ENCODE results near the gene MOGAT1. TPM values are rescaled to one million over a fixed set of nuclear protein-coding genes. Genes with fewer than 3 reads are reported as not detected.
"Not testable (repeated sequence)": the region's sequence is repeated elsewhere in the genome, so short reads cannot be mapped to it uniquely, and the experiment has no call there.

The MOGAT1 gene
- total RNA-seq, 1 donor from 2014 or later, result 0.74 TPM

GRCh38 chr2:222715742-222716141, 44.3 kb downstream of the MOGAT1 start:
- no peak overlapping the region for H3K4me3 Mint-ChIP-seq (ENCODE audit: low read depth)
- no peaks in the 10 kb centered on the region for H3K36me3 Mint-ChIP-seq (ENCODE audit: insufficient read depth)
- H3K9me3 Mint-ChIP-seq (ENCODE audit: low read depth), result peaks cover 3% of the 10 kb centered on the region
- H3K27me3 Mint-ChIP-seq, result no peaks in the 10 kb centered on the region
- no peak for DNase-seq (ENCODE audit: low spot score, unreplicated experiment)
- TF ChIP-seq CTCF (IDR thresholded peaks at IDR 0.05; ENCODE audit: unreplicated experiment), result no peak
- no peak overlapping the region for H3K27ac Mint-ChIP-seq
- H3K4me1 Mint-ChIP-seq (ENCODE audit: low read depth), result no peaks in the 10 kb centered on the region

GRCh38 chr2:222719787-222720186, 48.3 kb downstream of the MOGAT1 start:
- not testable (repeated sequence) for H3K9me3 Mint-ChIP-seq (ENCODE audit: low read depth); H3K27me3 Mint-ChIP-seq; DNase-seq (ENCODE audit: low spot score, unreplicated experiment); H3K36me3 Mint-ChIP-seq (ENCODE audit: insufficient read depth); H3K4me1 Mint-ChIP-seq (ENCODE audit: low read depth); H3K27ac Mint-ChIP-seq; H3K4me3 Mint-ChIP-seq (ENCODE audit: low read depth)

- not testable (repeated sequence) for H3K36me3 Mint-ChIP-seq (ENCODE audit: insufficient read depth); H3K27ac Mint-ChIP-seq; H3K4me3 Mint-ChIP-seq (ENCODE audit: low read depth); H3K9me3 Mint-ChIP-seq (ENCODE audit: low read depth); DNase-seq (ENCODE audit: low spot score, unreplicated experiment); H3K27me3 Mint-ChIP-seq; H3K4me1 Mint-ChIP-seq (ENCODE audit: low read depth)
Measured at GRCh38 chr2:222721597-222721996, 50.1 kb downstream of the MOGAT1 start.

GRCh38 chr2:222722327-222722946, 51.0 kb downstream of the MOGAT1 start:
- H3K4me1 Mint-ChIP-seq (ENCODE audit: low read depth), result no peaks in the 10 kb centered on the region
- no peak overlapping the region for H3K27ac Mint-ChIP-seq
- H3K36me3 Mint-ChIP-seq (ENCODE audit: insufficient read depth), result no peaks in the 10 kb centered on the region
- no peak overlapping the region for H3K4me3 Mint-ChIP-seq (ENCODE audit: low read depth)
- TF ChIP-seq CTCF (IDR thresholded peaks at IDR 0.05; ENCODE audit: unreplicated experiment), result no peak
- DNase-seq (ENCODE audit: low spot score, unreplicated experiment), result no peak
- H3K27me3 Mint-ChIP-seq, result no peaks in the 10 kb centered on the region
- H3K9me3 Mint-ChIP-seq (ENCODE audit: low read depth), result peaks cover 6% of the 10 kb centered on the region

- no peaks in the 10 kb centered on the region for H3K4me1 Mint-ChIP-seq (ENCODE audit: low read depth)
- TF ChIP-seq CTCF (IDR thresholded peaks at IDR 0.05; ENCODE audit: unreplicated experiment), result no peak
- DNase-seq (ENCODE audit: low spot score, unreplicated experiment), result no peak
- H3K36me3 Mint-ChIP-seq (ENCODE audit: insufficient read depth), result no peaks in the 10 kb centered on the region
- H3K27ac Mint-ChIP-seq, result no peak overlapping the region
- no peaks in the 10 kb centered on the region for H3K27me3 Mint-ChIP-seq
- peaks cover 6% of the 10 kb centered on the region for H3K9me3 Mint-ChIP-seq (ENCODE audit: low read depth)
- H3K4me3 Mint-ChIP-seq (ENCODE audit: low read depth), result no peak overlapping the region
Measured at GRCh38 chr2:222724208-222724607, 52.8 kb downstream of the MOGAT1 start.

GRCh38 chr2:222728621-222729020, 57.2 kb downstream of the MOGAT1 start:
- H3K27ac Mint-ChIP-seq, result no peak overlapping the region
- no peaks in the 10 kb centered on the region for H3K27me3 Mint-ChIP-seq
- no peak for TF ChIP-seq CTCF (IDR thresholded peaks at IDR 0.05; ENCODE audit: unreplicated experiment)
- no peak for DNase-seq (ENCODE audit: low spot score, unreplicated experiment)
- H3K4me3 Mint-ChIP-seq (ENCODE audit: low read depth), result no peak overlapping the region
- H3K36me3 Mint-ChIP-seq (ENCODE audit: insufficient read depth), result no peaks in the 10 kb centered on the region
- H3K9me3 Mint-ChIP-seq (ENCODE audit: low read depth), result no peaks in the 10 kb centered on the region
- H3K4me1 Mint-ChIP-seq (ENCODE audit: low read depth), result no peaks in the 10 kb centered on the region

Data from progenitor cell of endocrine pancreas (in vitro differentiated cells).